ENCODE results near the gene CRIP3. TPM values are rescaled to one million over a fixed set of nuclear protein-coding genes. Genes with fewer than 3 reads are reported as not detected.

CRIP3 gene
- polyA plus RNA-seq, 10 donors = 0.43 to 1.5 (median 1.0) TPM

DNA sequence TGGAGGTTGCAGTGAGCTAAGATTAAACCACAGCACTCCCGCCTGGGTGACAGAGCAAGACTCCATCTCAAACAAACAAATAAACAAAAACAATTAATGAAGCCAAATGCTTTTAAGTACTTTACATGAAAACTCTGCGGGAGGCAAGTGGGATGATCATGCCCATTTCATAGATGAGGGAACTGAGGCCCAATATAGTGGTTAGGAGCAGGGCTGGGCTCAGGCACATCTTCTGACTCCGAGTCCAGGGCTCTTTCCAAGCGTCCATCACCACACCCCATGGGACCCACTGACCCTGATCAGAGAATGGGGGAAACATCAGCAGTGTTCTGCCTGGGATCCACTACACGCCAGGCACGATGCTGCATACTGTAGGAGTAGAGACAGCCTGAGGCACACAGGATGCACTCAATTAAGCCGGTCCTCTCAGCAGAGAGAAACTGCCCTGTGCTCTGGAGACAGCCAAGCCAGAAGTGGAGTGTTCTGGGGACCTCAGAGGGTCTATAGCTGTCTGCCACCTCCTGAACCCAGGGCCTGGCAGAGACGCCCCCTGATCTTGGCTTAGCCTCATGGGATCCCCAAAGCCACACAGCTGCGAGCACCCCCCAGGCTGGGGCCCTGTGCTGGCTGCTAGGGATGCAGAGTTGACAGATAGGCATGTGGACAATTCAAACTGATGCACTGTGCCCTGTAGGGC is 51.8 kb downstream of the CRIP3 start:
- no peak for DNase-seq

Other genes with a start within 250 kb of the CRIP3 start
- gene MRPL2, start 249.4 kb downstream of the CRIP3 start, polyA plus RNA-seq (ENCODE audit: insufficient read length in 10 of 10) = 10 to 100 TPM; 40.0 to 50.0 (median 41.9) TPM
- 10 to 100 TPM; 18.5 to 34.2 (median 21.2) TPM for gene KLC4, start 249.2 kb downstream of the CRIP3 start, polyA plus RNA-seq (ENCODE audit: insufficient read length in 10 of 10)
- gene PTK7, start 232.5 kb downstream of the CRIP3 start, polyA plus RNA-seq (ENCODE audit: insufficient read length in 10 of 10) = 100 to 1,000 TPM in 1 of 10 donors, 10 to 100 TPM in 9; 33.3 to 176 (median 57.0) TPM
- gene SRF, start 137.6 kb downstream of the CRIP3 start, polyA plus RNA-seq (ENCODE audit: insufficient read length in 10 of 10) = 10 to 100 TPM; 33.9 to 64.4 (median 46.8) TPM
- gene CUL9, start 126.6 kb downstream of the CRIP3 start, polyA plus RNA-seq (ENCODE audit: insufficient read length in 10 of 10) = 10 to 100 TPM; 10.3 to 26.8 (median 17.4) TPM
- 10 to 100 TPM; 12.5 to 36.1 (median 17.7) TPM for gene DNPH1, start 79.3 kb downstream of the CRIP3 start, polyA plus RNA-seq (ENCODE audit: insufficient read length in 10 of 10)
- gene TTBK1, start 65.3 kb downstream of the CRIP3 start, polyA plus RNA-seq (ENCODE audit: insufficient read length in 10 of 10) = under 1 TPM in 9 of 10 donors, not detected in 1; 0.03 to 0.07 (median 0.05) TPM
- gene SLC22A7, start 10.6 kb downstream of the CRIP3 start, polyA plus RNA-seq (ENCODE audit: insufficient read length in 10 of 10) = under 1 TPM in 3 of 10 donors, not detected in 7; 0.05 to 0.45 (median 0.11) TPM
- 10 to 100 TPM; 11.6 to 18.1 (median 15.0) TPM for gene ZNF318, start 60.8 kb upstream of the CRIP3 start, polyA plus RNA-seq (ENCODE audit: insufficient read length in 10 of 10)
- 10 to 100 TPM in 9 of 10 donors, 1 to 10 TPM in 1; 9.8 to 19.7 (median 13.7) TPM for gene ABCC10, start 118.7 kb upstream of the CRIP3 start, polyA plus RNA-seq (ENCODE audit: insufficient read length in 10 of 10)
- 1 to 10 TPM; 1.4 to 4.3 (median 2.1) TPM for gene DLK2, start 146.7 kb upstream of the CRIP3 start, polyA plus RNA-seq (ENCODE audit: insufficient read length in 10 of 10)
- gene TJAP1, start 168.7 kb upstream of the CRIP3 start, polyA plus RNA-seq (ENCODE audit: insufficient read length in 10 of 10) = 10 to 100 TPM; 17.8 to 35.8 (median 25.1) TPM
- gene LRRC73, start 201.5 kb upstream of the CRIP3 start, polyA plus RNA-seq (ENCODE audit: insufficient read length in 10 of 10) = under 1 TPM; 0.10 to 0.26 (median 0.15) TPM
- gene YIPF3, start 208.1 kb upstream of the CRIP3 start, polyA plus RNA-seq (ENCODE audit: insufficient read length in 10 of 10) = 100 to 1,000 TPM in 1 of 10 donors, 10 to 100 TPM in 9; 75.0 to 103 (median 83.3) TPM
- 10 to 100 TPM; 13.6 to 22.3 (median 17.0) TPM for gene POLR1C, start 208.3 kb upstream of the CRIP3 start, polyA plus RNA-seq (ENCODE audit: insufficient read length in 10 of 10)

Measured in muscle of back (tissue), 11 donors.